LNCaP clone FGC (cell line): ENCODE measurements around the gene IER5L.

ENCODE experiments used
- DNase-seq: peaks from one replicate; pipeline ENCODE4 v3.0.0-alpha.2; 2011; ENCODE audit warnings: low read depth
- H3K4me3 ChIP-seq: 2 replicates; pipeline ENCODE4 v1.5.1; 2011; ENCODE audit warnings: mild to moderate bottlenecking, low read depth, low read length, control low read depth
- CTCF ChIP-seq: IDR thresholded peaks from 2 replicates; pipeline ENCODE4 v1.5.1; 2012; ENCODE audit warnings: mild to moderate bottlenecking; ENCODE audit not compliant: control insufficient read depth, insufficient read depth; ENCODE audit errors: extremely low read depth

The IER5L gene

GRCh38 chr9:129177791-129178567 lies at the start of gene IER5L:
Gene IER5L (minus strand): TSS chr9:129178261. CDS start chr9:129178052, 209 bp downstream.
- TF ChIP-seq CTCF, result no peak
- peak within 1 kb of the TSS; percentile 70 for H3K4me3 ChIP-seq
- DNase-seq, result peak; percentile 75

GRCh38 chr9:129227843-129228189 lies 49.8 kb upstream of the IER5L start:
- no peak for DNase-seq
- H3K4me3 ChIP-seq, result no peak overlapping the region
- no peak for TF ChIP-seq CTCF

- no peak overlapping the region for H3K4me3 ChIP-seq
- no peak for TF ChIP-seq CTCF
- DNase-seq, result no peak
Measured at GRCh38 chr9:129225815-129226214, 47.8 kb upstream of the IER5L start.

- no peak for TF ChIP-seq CTCF
Measured at GRCh38 chr9:129225490-129225778, 47.4 kb upstream of the IER5L start.

GRCh38 chr9:129224618-129225489 lies 46.8 kb upstream of the IER5L start:
- no peak for DNase-seq
- no peak overlapping the region for H3K4me3 ChIP-seq
- TF ChIP-seq CTCF, result no peak

More at GRCh38 chr9:129225490-129225778, 47.4 kb upstream of the IER5L start:
- no peak overlapping the region for H3K4me3 ChIP-seq
- DNase-seq, result no peak

GRCh38 chr9:129223551-129224208 lies 45.6 kb upstream of the IER5L start:
- no peak for DNase-seq
- TF ChIP-seq CTCF, result no peak

More at GRCh38 chr9:129223551-129224208, 45.6 kb upstream of the IER5L start:
- H3K4me3 ChIP-seq, result no peak overlapping the region
